LoVo (cell line): ENCODE results near the gene TARBP2.
A peak's percentile ranks its signal among the peaks of the same experiment; 100 is the strongest.

Source experiments
- DNase-seq: peaks from one replicate; pipeline ENCODE4 v3.0.0-alpha.2; 2016; ENCODE audit warnings: low spot score

Gene TARBP2, protein sequence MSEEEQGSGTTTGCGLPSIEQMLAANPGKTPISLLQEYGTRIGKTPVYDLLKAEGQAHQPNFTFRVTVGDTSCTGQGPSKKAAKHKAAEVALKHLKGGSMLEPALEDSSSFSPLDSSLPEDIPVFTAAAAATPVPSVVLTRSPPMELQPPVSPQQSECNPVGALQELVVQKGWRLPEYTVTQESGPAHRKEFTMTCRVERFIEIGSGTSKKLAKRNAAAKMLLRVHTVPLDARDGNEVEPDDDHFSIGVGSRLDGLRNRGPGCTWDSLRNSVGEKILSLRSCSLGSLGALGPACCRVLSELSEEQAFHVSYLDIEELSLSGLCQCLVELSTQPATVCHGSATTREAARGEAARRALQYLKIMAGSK

DNA sequence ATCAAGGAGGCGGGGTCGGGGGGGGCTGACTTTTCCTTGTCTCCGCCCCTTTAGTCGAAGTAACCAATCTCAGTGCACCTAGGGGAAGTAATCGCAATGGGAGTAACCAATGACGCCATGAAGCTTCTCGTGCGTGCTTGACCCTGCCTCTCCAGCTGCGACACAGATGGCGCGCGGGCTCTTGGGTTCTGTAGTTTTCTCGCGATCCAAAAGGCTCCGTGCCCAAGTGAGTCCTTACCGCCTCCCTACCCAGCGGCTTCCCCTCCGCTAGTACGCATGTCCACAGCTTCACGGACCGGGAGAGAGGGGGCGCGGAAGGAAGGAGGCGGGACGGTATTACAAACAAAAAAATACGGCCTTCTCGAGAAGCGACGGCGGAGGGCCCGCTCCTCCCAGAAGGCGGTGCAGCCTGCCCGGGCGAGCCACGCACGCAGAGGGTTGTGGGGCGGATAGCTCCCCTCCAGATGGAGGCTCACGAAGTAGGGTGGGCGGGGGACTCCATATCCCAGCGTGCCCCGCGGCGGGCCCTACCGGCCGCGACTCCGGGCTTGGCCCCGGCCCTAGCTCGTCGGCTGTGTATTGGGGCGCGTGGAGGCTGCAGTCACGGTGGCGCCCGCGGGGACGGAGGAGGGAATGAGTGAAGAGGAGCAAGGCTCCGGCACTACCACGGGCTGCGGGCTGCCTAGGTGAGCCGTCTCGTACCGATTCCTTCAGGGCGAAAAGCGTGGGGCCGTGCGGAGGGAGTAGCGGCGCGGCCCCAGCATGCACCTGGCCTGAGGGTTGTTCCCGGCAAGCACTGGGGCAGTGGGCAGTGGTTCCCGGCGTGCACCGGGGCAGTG lies at the start of gene TARBP2:
TSS of gene TARBP2 (plus strand) at position 508 of the 839 bp plus-strand sequence. CDS start at position 634, 126 bp downstream.
- peak; percentile 100 for DNase-seq

DNA sequence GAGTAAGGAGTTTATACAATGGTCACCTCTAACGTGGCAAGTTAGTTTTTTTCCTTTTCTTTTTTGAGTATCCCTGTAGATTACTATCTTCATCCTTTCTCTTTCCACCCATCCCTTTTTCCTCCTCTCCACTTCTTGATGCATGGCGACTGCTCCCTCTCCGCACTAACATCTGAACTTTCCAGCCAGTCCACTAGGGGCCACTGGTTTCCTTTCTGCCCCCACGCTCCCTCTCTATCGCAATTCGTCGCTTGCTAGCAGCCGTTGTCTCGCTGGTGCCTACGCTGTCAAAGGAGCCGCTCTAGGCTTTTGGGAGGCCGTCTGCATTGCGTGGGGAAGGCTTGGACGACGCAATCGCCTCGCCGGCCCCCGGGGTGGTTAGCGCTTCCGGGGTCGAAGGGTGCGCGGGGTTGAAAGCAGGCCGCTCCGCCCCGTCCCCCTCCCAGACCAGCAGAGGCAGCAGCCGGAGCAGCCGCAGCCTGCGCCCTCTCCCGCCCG lies 49.4 kb upstream of the TARBP2 start, which contains the start of gene PCBP2:
TSS of gene PCBP2 (plus strand) at position 442 of the 498 bp plus-strand sequence. CDS start 2,699 bp downstream, outside the sequence.
- DNase-seq: peak; percentile 100

DNA sequence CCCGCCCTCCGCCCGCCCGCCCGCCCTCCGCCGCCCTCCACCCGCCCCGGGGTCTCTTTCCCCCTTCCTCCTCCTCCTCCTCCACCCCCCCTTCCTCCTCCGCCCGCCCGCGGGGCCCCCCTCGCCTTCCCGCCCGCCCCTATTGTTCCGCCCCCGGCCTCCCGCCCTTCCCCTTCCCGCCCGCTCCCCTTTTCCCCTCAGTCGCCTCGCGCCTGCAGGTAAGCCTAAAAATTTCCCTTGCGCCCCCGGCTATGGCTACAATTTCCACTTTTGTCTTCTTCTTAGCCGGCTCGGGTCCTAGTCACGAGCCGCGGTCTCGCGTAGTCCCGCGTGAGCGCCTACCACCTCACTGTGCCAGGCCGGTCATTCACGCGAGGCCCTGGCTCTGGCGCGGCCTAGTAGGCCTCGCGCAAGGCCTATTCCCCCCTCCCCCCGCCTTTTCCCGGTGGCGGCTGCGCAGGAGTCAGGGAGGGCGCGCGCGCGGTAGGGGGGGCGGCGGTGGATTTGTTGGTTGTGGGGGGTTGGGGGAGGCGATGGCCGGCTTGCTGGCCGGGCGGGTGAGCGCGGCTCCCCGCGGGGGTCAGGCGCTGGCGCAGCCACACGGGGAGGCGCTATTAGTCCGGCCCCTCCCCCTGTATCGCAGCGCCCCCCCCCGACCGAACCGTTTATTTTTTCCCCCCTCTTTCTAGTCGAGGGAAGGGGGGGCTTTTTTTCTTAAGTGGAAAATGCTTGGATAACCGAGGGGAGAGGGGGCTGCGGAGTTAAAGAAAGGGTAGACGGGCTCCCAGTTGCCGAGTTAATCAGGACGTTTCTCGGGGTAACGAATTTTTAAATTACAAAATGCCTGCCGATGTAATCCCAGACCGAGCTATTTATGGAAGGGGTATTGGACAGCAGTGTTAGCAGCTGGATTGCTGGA lies 48.7 kb upstream of the TARBP2 start:
- DNase-seq: peak; percentile 72

DNA sequence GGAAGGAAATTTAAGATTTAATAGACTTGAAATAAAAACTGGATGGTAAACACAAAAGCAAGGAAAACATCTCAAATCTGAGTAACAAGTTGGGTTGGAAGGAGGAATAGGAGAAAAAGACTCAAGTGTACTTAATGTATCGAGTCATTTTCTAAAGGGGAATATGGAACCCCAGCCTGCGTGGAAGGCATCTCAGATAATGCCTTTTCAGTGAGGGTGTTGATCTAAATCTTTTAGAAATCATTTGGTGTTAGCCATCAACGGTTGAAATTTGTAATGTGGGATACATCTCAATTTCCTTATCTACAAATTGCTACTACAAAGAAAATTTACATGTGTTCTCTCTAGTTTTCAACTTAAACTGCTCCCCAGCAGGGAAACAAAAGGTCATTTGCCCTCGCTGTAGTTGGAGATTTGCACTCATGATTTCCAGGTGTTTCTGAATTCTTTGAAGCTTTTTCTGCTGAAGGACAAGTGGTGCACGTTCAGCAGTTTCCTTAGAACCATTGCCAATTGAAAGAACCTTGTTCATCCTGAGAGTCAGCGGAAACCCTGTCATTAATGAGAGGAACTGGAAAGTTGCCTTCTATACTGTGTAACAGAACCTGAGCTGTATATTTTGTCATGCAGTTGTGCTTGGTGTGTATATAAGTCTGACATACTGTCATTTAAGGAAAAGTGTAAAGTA lies 47.0 kb upstream of the TARBP2 start:
- DNase-seq: no peak

DNA sequence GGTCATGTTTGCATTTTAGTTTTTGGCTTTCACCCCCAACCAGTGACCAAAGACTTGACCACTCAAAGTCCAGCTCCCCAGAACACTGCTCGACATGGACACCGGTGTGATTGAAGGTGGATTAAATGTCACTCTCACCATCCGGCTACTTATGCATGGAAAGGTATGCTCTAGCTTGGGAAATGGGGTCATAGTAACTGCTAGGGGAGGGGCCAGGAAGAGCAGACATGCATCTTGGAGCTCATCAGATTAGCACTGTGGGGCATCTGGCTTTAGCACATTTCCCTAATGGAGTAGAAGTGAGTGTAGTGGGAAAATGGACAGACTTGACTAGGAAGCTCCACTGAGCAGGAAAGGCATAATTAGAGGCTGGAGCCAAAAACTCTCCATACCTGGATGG lies 46.4 kb upstream of the TARBP2 start:
- DNase-seq: no peak

DNA sequence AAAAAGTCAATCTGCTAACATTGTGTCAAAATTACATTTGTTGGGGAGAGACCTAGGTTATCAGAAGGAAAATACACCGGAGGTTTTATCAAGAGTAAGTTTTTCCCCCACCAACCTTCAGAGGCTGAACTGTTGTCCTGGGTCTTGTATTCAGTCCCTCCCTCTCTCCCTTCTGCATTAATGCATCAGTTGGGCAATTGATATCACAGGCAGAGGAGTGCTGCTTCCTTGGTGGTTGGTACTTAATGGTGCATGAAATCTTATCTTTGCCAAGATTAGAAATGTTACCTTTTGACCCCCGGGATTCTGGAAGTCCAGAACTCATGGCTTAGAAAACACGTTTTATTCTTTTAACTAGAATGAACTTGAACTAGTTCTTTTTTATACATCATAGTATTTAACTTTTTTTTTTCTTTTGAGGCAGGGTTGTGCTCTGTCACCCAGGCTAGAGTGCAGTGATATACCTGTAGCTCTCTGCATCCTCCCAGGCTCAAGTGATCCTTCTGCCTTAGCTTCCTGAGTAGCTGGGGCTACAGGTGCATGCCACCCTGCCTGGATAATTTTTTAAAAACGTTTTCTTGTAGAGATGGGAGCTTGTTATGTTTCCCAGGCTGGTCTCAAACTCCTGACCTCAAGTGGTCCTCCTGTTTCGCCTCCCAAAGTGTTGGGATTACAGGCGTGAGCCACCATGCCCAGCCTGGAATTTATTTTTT lies 44.3 kb upstream of the TARBP2 start:
- DNase-seq: no peak

DNA sequence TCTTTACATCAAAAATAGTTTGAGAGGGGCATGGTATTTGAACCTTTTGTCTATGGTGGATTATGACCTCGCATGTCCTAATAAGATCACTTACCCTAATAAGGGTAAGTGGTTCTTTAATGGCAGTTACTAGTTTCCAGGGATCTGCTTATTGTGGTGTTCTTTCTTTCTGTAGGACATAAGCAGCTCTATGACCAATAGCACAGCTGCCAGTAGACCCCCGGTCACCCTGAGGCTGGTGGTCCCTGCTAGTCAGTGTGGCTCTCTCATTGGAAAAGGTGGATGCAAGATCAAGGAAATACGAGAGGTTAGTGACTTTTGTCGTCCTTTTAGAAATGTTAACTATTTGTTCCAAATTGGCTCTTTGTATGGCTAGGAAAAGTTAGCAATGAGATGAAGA lies 42.0 kb upstream of the TARBP2 start:
- no peak for DNase-seq

DNA sequence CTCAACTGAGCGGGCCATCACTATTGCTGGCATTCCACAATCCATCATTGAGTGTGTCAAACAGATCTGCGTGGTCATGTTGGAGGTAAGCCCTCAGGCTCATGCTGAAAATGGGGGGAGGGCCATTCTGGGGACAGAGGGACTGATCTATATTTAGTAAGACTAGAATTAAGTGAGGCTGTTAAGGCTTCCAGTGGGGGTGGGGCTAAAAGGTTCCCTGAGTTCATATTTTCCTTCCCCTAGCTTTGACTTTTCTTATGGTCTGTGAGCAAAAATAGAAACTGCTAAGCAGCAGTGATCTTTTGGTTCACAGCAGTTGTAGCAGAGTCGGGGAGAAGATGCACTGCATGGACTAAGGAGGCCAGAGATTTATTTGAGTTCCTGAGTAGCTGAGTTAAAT lies 40.0 kb upstream of the TARBP2 start:
- DNase-seq: no peak

DNA sequence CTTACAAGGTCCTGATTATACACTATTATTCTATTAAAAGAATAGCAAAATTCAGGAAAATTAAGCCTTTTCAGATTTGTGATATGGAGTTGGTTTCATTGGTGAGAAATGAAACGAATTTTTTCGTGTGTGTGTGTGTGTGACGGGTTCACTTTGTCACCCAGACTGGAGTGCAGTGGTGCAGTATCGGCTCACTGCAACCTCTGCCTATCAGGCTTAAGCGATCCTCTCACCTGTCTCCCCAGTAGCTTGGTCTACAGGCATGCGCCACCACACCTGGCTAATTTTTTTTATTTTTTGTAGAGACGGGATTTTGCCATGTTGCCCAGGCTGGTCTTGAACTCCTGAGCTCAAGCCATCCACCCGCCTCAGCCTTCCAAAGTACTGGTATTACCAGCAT lies 39.5 kb upstream of the TARBP2 start:
- DNase-seq: no peak

DNA sequence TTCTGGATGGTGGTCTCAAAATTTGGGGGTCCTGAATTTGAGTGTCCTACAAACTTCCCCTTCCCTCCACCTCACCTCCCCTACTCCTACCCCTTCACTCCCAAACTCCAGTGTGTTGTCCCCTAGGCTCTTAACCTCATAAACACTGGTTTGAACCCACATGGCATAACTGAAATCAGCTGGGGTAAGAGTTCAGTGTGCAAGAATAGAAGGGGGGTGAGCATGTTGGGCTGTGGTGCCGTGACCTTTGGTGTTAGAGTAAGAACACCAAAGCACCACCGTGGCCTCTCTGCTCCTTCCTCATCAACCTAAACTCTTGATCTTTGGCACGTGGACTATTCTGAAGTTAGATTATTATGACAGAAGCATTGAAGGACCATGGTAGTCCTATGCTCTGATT lies 38.1 kb upstream of the TARBP2 start:
- DNase-seq: no peak

DNA sequence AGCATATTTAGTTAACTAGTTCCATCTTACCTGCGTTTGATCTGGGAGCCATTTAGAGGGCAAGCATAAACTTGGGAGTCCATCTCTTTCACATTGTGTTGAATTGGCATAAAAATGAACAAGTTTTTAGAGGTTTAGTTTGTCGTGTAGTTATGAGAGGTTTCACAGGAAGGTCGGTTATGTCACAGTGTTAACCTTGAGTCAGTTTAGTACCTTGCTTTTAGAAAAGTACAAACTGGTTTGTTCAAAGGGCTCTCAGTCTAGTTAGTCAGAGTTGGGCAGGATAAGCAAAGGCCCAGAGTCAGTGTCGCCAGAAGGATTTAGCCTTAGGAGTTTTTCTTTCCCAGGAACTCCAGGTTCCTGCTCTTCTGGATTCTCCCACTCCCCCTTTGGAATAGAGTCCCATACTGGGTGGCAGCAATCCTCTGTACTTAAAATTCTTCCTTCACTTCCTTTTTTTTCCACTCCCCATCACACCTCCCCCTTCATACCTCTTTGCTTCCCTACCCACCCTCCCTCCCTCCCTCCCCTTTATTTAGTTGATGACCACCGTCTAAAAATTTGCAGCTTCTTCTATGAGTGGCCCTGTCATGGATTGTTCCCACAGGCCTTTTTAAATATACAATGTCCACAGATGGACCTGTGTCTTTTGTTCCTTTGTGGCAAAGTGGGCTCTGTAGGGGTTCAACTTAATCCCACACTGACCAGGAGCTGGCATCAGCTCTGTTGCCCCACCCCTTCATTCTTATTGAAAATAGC lies 37.1 kb upstream of the TARBP2 start:
- no peak for DNase-seq

DNA sequence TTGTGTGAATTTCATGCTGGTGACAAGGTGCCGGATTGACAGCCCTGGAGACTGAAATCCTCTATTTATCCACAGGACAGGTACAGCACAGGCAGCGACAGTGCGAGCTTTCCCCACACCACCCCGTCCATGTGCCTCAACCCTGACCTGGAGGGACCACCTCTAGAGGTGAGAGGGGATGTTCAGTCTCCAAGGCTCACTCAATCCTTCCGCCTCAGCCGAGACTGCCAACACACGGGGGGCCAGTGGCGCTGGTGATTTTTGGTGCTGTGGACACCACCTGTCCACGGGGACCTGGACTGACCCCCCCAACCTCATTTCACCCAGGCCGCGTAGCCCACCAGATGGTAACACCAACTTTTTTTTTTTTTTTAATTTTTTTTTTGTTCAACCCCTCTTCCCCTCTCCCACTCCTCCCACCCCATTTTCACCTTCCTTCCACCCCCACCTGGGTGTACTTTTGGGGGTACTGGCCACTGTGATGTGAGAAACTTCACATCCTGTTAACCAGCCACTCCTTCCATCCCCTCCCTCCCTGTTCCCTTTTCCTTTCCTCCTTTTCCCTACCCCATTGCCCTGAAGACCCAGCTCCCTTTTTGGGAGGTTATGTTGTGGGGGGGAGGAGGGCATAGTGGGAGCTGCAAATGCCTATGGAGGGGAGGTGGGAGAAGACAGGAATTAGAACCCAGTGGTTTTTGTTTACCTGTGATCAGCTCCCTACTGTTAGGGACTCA lies 36.2 kb upstream of the TARBP2 start:
- no peak for DNase-seq

DNA sequence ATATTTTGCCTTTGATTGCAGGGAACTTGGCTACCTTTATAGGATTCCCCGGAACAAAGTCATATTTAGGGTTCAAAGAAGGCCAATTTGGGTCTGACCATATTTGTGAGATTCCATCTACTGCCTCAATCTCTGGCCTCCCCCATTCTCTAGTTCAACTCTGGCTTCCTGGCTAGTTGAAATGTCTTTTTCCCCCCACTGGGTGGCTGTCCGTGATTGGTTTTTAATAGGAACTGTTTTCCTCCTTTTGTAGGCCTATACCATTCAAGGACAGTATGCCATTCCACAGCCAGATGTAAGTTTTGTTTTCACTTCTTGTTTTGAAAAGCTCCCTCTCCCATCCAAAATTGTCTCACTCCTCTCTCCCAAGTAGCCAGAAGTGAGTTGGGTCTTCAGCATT lies 35.4 kb upstream of the TARBP2 start:
- no peak for DNase-seq

DNA sequence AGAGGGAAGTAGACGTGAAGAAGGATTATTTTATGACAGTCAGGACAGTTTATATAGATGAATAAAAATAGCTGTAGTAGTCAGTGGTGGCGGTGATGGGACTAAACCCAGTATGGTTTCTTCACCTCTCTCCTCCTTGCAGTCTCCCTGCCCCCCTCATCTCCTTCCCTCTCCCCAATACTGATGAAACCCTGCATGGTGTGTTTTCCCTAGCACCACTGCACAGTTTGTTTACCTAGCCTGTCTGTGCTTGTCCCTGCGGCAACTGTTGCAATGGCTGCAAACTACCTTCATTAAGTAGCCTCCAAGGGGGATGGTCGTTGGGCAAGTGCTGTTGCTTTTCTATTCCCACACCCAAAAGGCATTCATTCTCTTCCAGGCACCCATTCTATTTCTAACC lies 34.4 kb upstream of the TARBP2 start:
- no peak for DNase-seq

DNA sequence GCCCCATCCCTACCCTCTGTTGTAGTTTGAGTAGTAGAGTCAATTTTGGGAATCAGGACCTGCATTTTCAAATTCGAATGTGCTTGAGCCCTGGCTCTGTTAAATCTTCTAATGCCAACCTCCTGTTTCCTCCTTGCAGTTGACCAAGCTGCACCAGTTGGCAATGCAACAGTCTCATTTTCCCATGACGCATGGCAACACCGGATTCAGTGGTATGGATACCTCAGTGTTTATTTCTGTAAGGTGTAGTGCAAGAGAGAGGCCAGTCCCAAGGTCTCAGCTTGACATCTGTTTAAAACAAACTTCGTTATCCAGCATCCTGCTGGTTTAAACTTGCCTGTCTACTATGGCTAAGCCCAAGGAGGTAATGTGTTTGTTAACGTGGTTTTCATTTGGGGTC lies 34.0 kb upstream of the TARBP2 start:
- no peak for DNase-seq

DNA sequence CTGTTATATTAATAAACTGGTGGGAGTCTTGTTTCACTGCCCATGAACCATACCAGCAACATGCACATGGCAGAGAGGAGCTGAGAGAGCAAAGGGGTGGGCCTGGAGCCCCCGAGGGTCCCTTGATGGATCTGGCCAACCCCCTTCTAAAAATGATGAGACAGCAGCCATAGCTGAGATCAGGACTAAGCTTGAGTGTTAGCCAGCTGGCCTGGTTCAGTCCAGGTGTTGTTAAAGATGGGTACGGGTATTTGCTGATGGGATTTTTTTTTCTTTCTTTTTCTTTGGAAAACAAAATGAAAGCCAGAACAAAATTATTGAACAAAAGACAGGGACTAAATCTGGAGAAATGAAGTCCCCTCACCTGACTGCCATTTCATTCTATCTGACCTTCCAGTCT lies 33.2 kb upstream of the TARBP2 start:
- no peak for DNase-seq

DNA sequence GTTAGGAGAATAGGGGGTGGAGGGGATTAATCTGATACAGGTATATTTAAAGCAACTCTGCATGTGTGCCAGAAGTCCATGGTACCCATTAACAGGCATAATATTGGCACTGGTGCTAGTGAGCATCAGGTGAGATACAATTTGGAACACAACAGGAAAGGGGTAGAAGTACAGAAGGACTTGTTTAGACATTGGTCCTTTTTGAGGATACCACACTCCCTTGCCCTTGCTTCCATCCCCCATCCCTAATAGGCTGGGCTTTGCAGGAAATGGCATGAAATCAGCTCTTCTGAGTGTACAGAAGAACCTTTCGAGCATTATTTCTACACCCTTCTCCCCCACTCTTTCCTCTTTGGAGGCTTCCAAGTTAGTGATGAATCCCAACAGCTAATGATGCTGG lies 32.8 kb upstream of the TARBP2 start:
- no peak for DNase-seq

DNA sequence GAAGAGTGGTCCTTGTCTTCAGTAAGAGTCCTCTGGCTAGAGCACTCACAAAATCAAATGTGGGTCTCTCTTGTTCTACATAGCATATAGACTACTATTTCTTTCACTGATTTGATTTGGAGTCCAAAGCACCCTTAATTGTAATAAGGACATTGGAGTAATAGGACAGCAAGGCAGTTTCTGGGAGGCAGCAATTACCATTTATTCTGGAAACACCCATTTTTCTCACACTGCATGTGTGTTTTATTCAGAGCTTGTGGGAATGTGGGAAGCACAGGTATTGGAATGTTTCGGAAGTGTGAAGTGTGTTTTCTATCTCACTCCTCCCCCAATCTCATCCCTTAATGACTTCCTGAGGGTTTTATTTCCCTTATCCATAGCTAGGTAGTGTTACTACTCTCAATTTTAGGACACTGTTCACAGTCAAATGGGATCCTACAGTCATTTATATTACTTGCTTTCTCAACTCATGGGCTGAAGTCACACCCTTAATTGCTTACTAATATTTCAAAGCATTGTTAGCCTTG lies 29.0 kb upstream of the TARBP2 start:
- no peak for DNase-seq

DNA sequence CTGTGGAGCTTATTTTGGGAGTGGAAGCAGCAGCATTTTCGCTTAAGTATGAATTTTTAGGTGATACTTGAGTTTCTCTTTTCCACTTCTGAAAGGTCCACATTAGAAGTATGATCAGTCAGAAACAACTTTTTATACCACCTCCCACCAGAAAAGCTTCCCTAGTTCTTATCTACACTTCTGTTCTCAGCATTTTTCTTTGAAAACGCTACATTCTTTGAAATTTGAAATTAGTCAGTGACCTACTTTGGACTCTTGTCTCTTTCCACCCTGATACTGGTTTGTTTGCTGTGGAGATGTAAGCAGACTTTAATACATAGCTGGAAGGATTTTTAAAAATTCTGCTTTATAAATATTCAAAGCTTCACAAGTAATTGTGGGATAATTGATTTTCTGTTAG lies 27.0 kb upstream of the TARBP2 start:
- DNase-seq: no peak
